SK-N-SH treated with all-trans-retinoic acid at 6 μM for 48 hours (cell line): ENCODE results near the gene MAP2K6.

Experiments
- ATAC-seq: fragments of 200-7000 bp; cut with Tn5 transposase; 3 replicates; pipeline ENCODE4 v1.9.1; 2020; ENCODE audit warnings: mild to moderate bottlenecking, moderate library complexity
- ARNTL ChIP-seq: fragments of 450-650 bp; formaldehyde crosslinking; IDR thresholded peaks from 2 replicates; pipeline ENCODE4 v1.5.0; 2020; ENCODE audit warnings: low read depth, mild to moderate bottlenecking, moderate library complexity, borderline replicate concordance
- BACH2 ChIP-seq: fragments of 250-450 bp; sonication (Bioruptor Pico); IDR thresholded peaks from 2 replicates; pipeline ENCODE4 v1.9.0; 2021; ENCODE audit warnings: mild to moderate bottlenecking, borderline replicate concordance
- CSDC2 ChIP-seq: fragments of 250-450 bp; sonication (Bioruptor Pico); IDR thresholded peaks from 2 replicates; pipeline ENCODE4 v1.5.0; 2020; ENCODE audit warnings: mild to moderate bottlenecking, moderate library complexity
- CSRNP3 ChIP-seq: fragments of 250-450 bp; sonication (Bioruptor Pico); IDR thresholded peaks from 2 replicates; pipeline ENCODE4 v1.5.1; 2021; ENCODE audit warnings: mild to moderate bottlenecking, moderate library complexity
- GLIS3 ChIP-seq: fragments of 250-450 bp; sonication (Bioruptor Pico); IDR thresholded peaks from 2 replicates; pipeline ENCODE4 v1.5.0; 2020; ENCODE audit warnings: mild to moderate bottlenecking, moderate library complexity
- OSR1 ChIP-seq: fragments of 250-450 bp; sonication (Bioruptor Pico); IDR thresholded peaks from 2 replicates; pipeline ENCODE4 v1.8.0; 2022; ENCODE audit warnings: moderate library complexity, mild to moderate bottlenecking, inconsistent platforms
- PATZ1 ChIP-seq: fragments of 250-450 bp; sonication (Bioruptor Pico); IDR thresholded peaks from 2 replicates; pipeline ENCODE4 v1.8.0; 2020; ENCODE audit warnings: mild to moderate bottlenecking, moderate library complexity, borderline replicate concordance
- POU6F1 ChIP-seq: fragments of 250-450 bp; sonication (Bioruptor Pico); IDR thresholded peaks from 2 replicates; pipeline ENCODE4 v1.8.0; 2021; ENCODE audit warnings: low read depth, mild to moderate bottlenecking, moderate library complexity, borderline replicate concordance
- PPARA ChIP-seq: fragments of 250-450 bp; sonication (Bioruptor Pico); IDR thresholded peaks from 2 replicates; pipeline ENCODE4 v1.5.0; 2020; ENCODE audit warnings: mild to moderate bottlenecking, borderline replicate concordance
- RARB ChIP-seq: fragments of 250-450 bp; sonication (Bioruptor Pico); IDR thresholded peaks from 2 replicates; pipeline ENCODE4 v1.8.0; 2021; ENCODE audit warnings: mild to moderate bottlenecking, moderate library complexity
- SNAI2 ChIP-seq: fragments of 250-450 bp; sonication (Bioruptor Pico); IDR thresholded peaks from 2 replicates; pipeline ENCODE4 v1.5.0; 2020; ENCODE audit warnings: mild to moderate bottlenecking, moderate library complexity
- TCF4 ChIP-seq: fragments of 250-450 bp; sonication (Bioruptor Pico); IDR thresholded peaks from 2 replicates; pipeline ENCODE4 v1.8.0; 2021; ENCODE audit warnings: mild to moderate bottlenecking, moderate library complexity, borderline replicate concordance
- TOX ChIP-seq: fragments of 250-450 bp; sonication (Bioruptor Pico); IDR thresholded peaks from 2 replicates; pipeline ENCODE4 v1.8.0; 2021; ENCODE audit warnings: mild to moderate bottlenecking, moderate library complexity, borderline replicate concordance
- TSHZ2 ChIP-seq: fragments of 250-450 bp; sonication (Bioruptor Pico); IDR thresholded peaks from 2 replicates; pipeline ENCODE4 v1.5.0; 2020; ENCODE audit warnings: mild to moderate bottlenecking, moderate library complexity
- ZC3H10 ChIP-seq: fragments of 250-450 bp; sonication (Bioruptor Pico); IDR thresholded peaks from 2 replicates; pipeline ENCODE4 v1.5.1; 2021; ENCODE audit warnings: mild to moderate bottlenecking, moderate library complexity
- ZFP3 ChIP-seq: fragments of 250-450 bp; sonication (Bioruptor Pico); IDR thresholded peaks from 2 replicates; pipeline ENCODE4 v1.5.0; 2020; ENCODE audit warnings: mild to moderate bottlenecking, moderate library complexity
- ZFP30 ChIP-seq: fragments of 450-650 bp; formaldehyde crosslinking; IDR thresholded peaks from 2 replicates; pipeline ENCODE4 v1.5.0; 2022; ENCODE audit warnings: mild to moderate bottlenecking, moderate library complexity
- ZNF565 ChIP-seq: fragments of 450-650 bp; formaldehyde crosslinking; conservative IDR thresholded peaks from 2 replicates; pipeline ENCODE4 v1.5.0; 2020; ENCODE audit warnings: low read depth, mild to moderate bottlenecking, moderate library complexity
- ZNF70 ChIP-seq: fragments of 450-650 bp; formaldehyde crosslinking; IDR thresholded peaks from 2 replicates; pipeline ENCODE4 v1.5.0; 2020; ENCODE audit warnings: mild to moderate bottlenecking, moderate library complexity
- ZNF8 ChIP-seq: fragments of 450-650 bp; formaldehyde crosslinking; IDR thresholded peaks from 2 replicates; pipeline ENCODE4 v1.5.0; 2020; ENCODE audit warnings: mild to moderate bottlenecking, moderate library complexity

Gene MAP2K6

GRCh38 chr17:69485901-69486643, 71.6 kb downstream of the MAP2K6 start (continued):
- TF ChIP-seq ZFP3 (CRISPR knock-in tag) (no peak), TCF4 (CRISPR knock-in tag) (no peak)

- TF ChIP-seq CSDC2 (CRISPR knock-in tag) = no peak
- no peak for TF ChIP-seq ZNF70
- no peak for TF ChIP-seq TSHZ2 (CRISPR knock-in tag)
- TF ChIP-seq RARB = no peak
- TF ChIP-seq POU6F1 = no peak
- no peak for TF ChIP-seq ZFP3 (CRISPR knock-in tag)
- TF ChIP-seq, all 23 proteins: peak for 0
- ATAC-seq = no peak
Measured at GRCh38 chr17:69486779-69487637, 72.5 kb downstream of the MAP2K6 start.

- ATAC-seq = no peak
- no peak for TF ChIP-seq RARB
- TF ChIP-seq PPARA (CRISPR knock-in tag) = no peak
- no peak for TF ChIP-seq SNAI2 (CRISPR knock-in tag)
- TF ChIP-seq ARNTL (CRISPR knock-in tag) = no peak
- no peak for TF ChIP-seq PATZ1 (CRISPR knock-in tag)
- TF ChIP-seq CSDC2 (CRISPR knock-in tag) = no peak
- TF ChIP-seq TOX = no peak
- no peak for TF ChIP-seq TCF4 (CRISPR knock-in tag)
- no peak for TF ChIP-seq POU6F1
- no peak for TF ChIP-seq CSRNP3 (CRISPR knock-in tag)
- no peak for TF ChIP-seq ZNF8 (CRISPR knock-in tag)
- TF ChIP-seq ZC3H10 (CRISPR knock-in tag) = no peak
- TF ChIP-seq ZFP3 (CRISPR knock-in tag) = no peak
- TF ChIP-seq ZNF565 = no peak
- TF ChIP-seq OSR1 = no peak
- no peak for TF ChIP-seq TSHZ2 (CRISPR knock-in tag)
- no peak for TF ChIP-seq BACH2 (CRISPR knock-in tag)
- no peak for TF ChIP-seq ZFP30 (CRISPR knock-in tag)
- TF ChIP-seq ZNF70 = no peak
- no peak for TF ChIP-seq GLIS3 (CRISPR knock-in tag)
Measured at GRCh38 chr17:69489313-69489712, 74.8 kb downstream of the MAP2K6 start.
